PC-3 (cell line): ENCODE measurements around the gene PMIS2. TPM values are rescaled to one million over a fixed set of nuclear protein-coding genes. Genes with fewer than 3 reads are reported as not detected.
A peak's percentile ranks its signal among the peaks of the same experiment; 100 is the strongest.

Experiments used
- ATAC-seq: fragments of 200-7000 bp; cut with Tn5 transposase; 2 replicates; pipeline ENCODE4 v1.9.1; 2020; ENCODE audit warnings: mild to moderate bottlenecking, moderate library complexity
- BruUV-seq: library from RNA; stranded (reverse); fragments of 400-500 nt; replicated peaks from 2 replicates; lab custom pipeline; 2021; lab: Mats Ljungman, UMichigan
- CTCF ChIA-PET: fragments of 300-600 bp; sonication (Branson Sonifier 250); formaldehyde crosslinking; loops from one replicate; lab custom pipeline; 2022; ENCODE audit warnings: antibody characterized with exemption; lab: Charles Lee
- POLR2A ChIA-PET: fragments of 300-600 bp; sonication (Branson Sonifier 250); formaldehyde crosslinking; loops from one replicate; lab custom pipeline; 2022; ENCODE audit warnings: antibody characterized with exemption; ENCODE audit not compliant: unreplicated experiment; lab: Charles Lee
- DNase-seq: peaks from one replicate; pipeline ENCODE4 v3.0.0-alpha.2; 2015
- H2AFZ ChIP-seq: fragments of 300-600 bp; sonication (generic); 2 replicates; pipeline ENCODE4 v1.6.0; 2016; ENCODE audit warnings: antibody characterized with exemption, low read length
- H3F3A ChIP-seq: fragments of 300-600 bp; sonication (generic); one replicate; pipeline ENCODE4 v1.6.0; 2017; ENCODE audit warnings: antibody characterized with exemption, low read length, control low read depth, mild to moderate bottlenecking; ENCODE audit not compliant: unreplicated experiment
- H3K27ac ChIP-seq: fragments of 300-600 bp; sonication (generic); 2 replicates; pipeline ENCODE4 v1.5.1; 2016; ENCODE audit warnings: mild to moderate bottlenecking, low read length
- H3K27me3 ChIP-seq: fragments of 300-600 bp; sonication (generic); 2 replicates; pipeline ENCODE4 v1.6.1; 2016; ENCODE audit warnings: low read length, mixed read lengths
- H3K36me3 ChIP-seq: fragments of 300-600 bp; sonication (generic); 2 replicates; pipeline ENCODE4 v1.6.1; 2016; ENCODE audit warnings: low read depth, mixed run types, low read length, mixed read lengths
- H3K4me1 ChIP-seq: fragments of 300-600 bp; sonication (generic); 2 replicates; pipeline ENCODE4 v1.5.1; 2016; ENCODE audit warnings: low read length; ENCODE audit not compliant: insufficient read depth
- H3K4me2 ChIP-seq: fragments of 300-600 bp; sonication (generic); 2 replicates; pipeline ENCODE4 v1.6.0; 2016; ENCODE audit warnings: low read length
- H3K4me3 ChIP-seq: fragments of 300-600 bp; sonication (generic); 2 replicates; pipeline ENCODE4 v1.5.1; 2016; ENCODE audit warnings: mild to moderate bottlenecking, low read length, mixed read lengths
- H3K79me2 ChIP-seq: fragments of 300-600 bp; sonication (generic); 2 replicates; pipeline ENCODE4 v1.6.1; 2017; ENCODE audit warnings: low read length, mixed read lengths
- H3K9ac ChIP-seq: fragments of 300-600 bp; sonication (generic); 2 replicates; pipeline ENCODE4 v1.6.0; 2016; ENCODE audit warnings: mild to moderate bottlenecking, low read length
- H3K9me2 ChIP-seq: fragments of 300-600 bp; sonication (generic); replicated peaks from 2 replicates; pipeline ENCODE4 v1.6.1; 2016; ENCODE audit warnings: mixed run types, low read length, mixed read lengths
- H3K9me3 ChIP-seq: fragments of 300-600 bp; sonication (generic); 2 replicates; pipeline ENCODE4 v1.6.1; 2016; ENCODE audit warnings: low read length, mixed read lengths
- H4K20me1 ChIP-seq: fragments of 300-600 bp; sonication (generic); 2 replicates; pipeline ENCODE4 v1.6.1; 2016; ENCODE audit warnings: low read length, mixed read lengths
- EZH2 ChIP-seq: fragments of 300-600 bp; sonication (generic); IDR thresholded peaks from one replicate; pipeline ENCODE4 v1.6.1; 2017; ENCODE audit warnings: antibody characterized with exemption, mild to moderate bottlenecking, low read length; ENCODE audit not compliant: unreplicated experiment
- EZH2phosphoT487 ChIP-seq: fragments of 300-600 bp; sonication (generic); IDR thresholded peaks from 2 replicates; pipeline ENCODE4 v1.6.1; 2018; ENCODE audit warnings: mild to moderate bottlenecking, antibody characterized with exemption, low read length, borderline replicate concordance
- intact Hi-C: fragments of 100-400 bp; cut with micrococcal nuclease; formaldehyde crosslinking; loops from 2 replicates; pipeline ENCODE4 v1.9.0; 2023
- total RNA-seq: library from RNA; depleted of rRNA; stranded (reverse); fragments of >200 nt; gene quantifications from 2 replicates; pipeline ENCODE4 v1.2.3, GENCODE V29; 2014
- TF ChIP-seq, protein P1 (sequence below): fragments of 300-600 bp; sonication (generic); conservative IDR thresholded peaks from 2 replicates; pipeline ENCODE4 v1.5.1; 2017; ENCODE audit warnings: antibody characterized with exemption, low read depth, mild to moderate bottlenecking, low read length

PMIS2 gene
- total RNA-seq, 1 experiment from 2014 or later: not detected

DNA sequence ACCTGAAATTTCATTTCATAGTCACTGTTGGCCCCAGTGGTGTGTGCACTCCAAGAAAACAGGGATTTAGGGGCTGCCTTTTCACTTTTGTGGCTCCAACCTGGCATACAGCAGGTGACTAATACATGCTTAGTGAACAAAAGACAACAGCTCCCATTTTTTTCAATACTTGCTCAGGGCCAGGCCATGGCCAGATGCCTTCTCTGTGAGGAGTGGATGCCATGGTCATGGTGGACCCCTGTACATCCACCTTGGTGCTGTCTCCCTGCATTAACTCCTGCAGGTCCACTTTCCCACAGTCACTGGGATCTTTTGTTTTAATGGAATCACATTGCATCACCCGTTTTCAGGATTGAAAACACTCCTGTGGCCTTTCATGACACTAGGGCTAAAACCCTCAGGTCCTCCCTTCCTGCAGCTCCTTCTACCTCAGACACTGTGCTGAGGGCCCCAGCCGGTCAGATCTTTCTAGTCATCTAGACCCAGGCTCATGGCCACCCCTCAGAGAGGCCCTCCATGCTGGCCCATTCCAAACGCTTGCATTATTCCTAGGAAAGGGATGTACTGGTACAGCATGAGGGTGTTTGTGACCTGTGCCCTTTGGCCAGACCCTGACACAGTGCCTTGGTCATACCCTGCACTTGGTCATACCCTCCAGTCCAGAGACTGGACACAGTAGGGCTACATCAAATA is 41.7 kb upstream of the PMIS2 start:
- ATAC-seq (no peak), DNase-seq (no peak)
- ChIA-PET CTCF (no interaction called here), POLR2A (no interaction called here)
- Histone ChIP-seq H4K20me1 (no peaks in the 10 kb centered on the region), H3K9me2 (no peaks in the 10 kb centered on the region), H3K4me1 (peaks cover 14% of the 10 kb centered on the region; the same call in 1 of the 2 replicates), H3K27me3 (no peaks in the 10 kb centered on the region), H3K9ac (peak overlapping the region; percentile 97), H3K4me2 (peak overlapping the region; percentile 90), H3K4me3 (peak overlapping the region; percentile 88), H3K79me2 (peaks cover 40% of the 10 kb centered on the region), H2AFZ (no peak overlapping the region), H3K27ac (no peak overlapping the region), H3K9me3 (no peaks in the 10 kb centered on the region), H3K36me3 (no peaks in the 10 kb centered on the region), H3F3A (no peaks in the 10 kb centered on the region)
- no TSS peak for BruUV-seq
- intact Hi-C loops: loop anchor here (2.0 kb wide), 1 partner anchor 25 kb away; no protein-coding TSS in a partner anchor
- TF ChIP-seq, protein P1, sequence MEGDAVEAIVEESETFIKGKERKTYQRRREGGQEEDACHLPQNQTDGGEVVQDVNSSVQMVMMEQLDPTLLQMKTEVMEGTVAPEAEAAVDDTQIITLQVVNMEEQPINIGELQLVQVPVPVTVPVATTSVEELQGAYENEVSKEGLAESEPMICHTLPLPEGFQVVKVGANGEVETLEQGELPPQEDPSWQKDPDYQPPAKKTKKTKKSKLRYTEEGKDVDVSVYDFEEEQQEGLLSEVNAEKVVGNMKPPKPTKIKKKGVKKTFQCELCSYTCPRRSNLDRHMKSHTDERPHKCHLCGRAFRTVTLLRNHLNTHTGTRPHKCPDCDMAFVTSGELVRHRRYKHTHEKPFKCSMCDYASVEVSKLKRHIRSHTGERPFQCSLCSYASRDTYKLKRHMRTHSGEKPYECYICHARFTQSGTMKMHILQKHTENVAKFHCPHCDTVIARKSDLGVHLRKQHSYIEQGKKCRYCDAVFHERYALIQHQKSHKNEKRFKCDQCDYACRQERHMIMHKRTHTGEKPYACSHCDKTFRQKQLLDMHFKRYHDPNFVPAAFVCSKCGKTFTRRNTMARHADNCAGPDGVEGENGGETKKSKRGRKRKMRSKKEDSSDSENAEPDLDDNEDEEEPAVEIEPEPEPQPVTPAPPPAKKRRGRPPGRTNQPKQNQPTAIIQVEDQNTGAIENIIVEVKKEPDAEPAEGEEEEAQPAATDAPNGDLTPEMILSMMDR: no peak
- no peak for TF ChIP-seq EZH2
- no peak for TF ChIP-seq EZH2phosphoT487

DNA sequence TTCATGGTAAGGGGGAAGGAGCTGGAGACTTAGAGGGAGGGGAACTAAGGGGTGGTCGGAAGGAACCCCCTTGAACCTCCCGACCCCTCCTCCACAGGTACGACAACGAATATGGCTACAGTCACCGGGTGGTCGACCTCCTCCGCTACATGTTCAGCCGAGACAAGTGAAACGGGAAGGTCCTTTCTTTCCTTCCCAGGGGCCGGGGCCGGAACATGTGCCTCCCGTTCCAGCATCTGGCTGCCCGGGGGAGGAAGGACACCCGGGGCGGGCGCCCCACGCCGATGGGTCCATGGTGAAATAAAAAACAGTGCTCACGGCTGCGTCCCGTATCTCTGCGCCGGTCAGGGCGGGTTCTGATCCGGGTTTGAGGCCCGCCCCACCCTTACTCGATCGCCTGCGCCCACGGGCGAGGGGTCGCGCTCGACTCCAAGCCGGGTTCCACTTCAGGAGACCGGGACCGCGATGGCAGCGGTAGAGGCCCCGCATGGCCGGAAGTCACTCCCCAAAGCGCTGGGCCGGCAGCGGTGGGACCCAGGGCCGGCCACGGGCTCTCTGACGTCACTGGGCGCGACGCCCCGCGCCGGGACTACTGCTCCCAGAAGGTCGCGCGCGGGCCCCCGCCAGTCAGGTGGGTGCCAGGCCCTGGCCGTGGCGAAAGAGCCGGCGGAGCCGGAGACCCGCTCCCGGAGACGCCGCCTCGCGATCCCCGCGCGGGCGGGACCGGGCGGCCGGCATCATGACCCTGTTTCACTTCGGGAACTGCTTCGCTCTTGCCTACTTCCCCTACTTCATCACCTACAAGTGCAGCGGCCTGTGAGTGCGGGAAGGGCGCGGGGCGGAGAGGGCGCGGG is 40.7 kb upstream of the PMIS2 start, which contains the start of gene TMEM147:
Gene TMEM147, plus strand, starts transcription at position 626 of the 854 bp plus-strand sequence. Its CDS starts 114 bp downstream, at position 740.
- Histone ChIP-seq H3K4me2 (peak within 1 kb of the TSS; percentile 90), H4K20me1 (no peaks in the 10 kb centered on the region), H3K27me3 (no peaks in the 10 kb centered on the region), H3K9ac (peak within 1 kb of the TSS; percentile 97), H3K27ac (peak within 1 kb of the TSS; percentile 48), H3K4me3 (peak within 1 kb of the TSS; percentile 88), H3K79me2 (peaks cover 40% of the 10 kb centered on the region), H3K9me2 (no peaks in the 10 kb centered on the region), H3K36me3 (no peaks in the 10 kb centered on the region), H2AFZ (peak within 1 kb of the TSS; percentile 98), H3K9me3 (no peaks in the 10 kb centered on the region), H3K4me1 (peaks cover 14% of the 10 kb centered on the region; the same call in 1 of the 2 replicates), H3F3A (no peaks in the 10 kb centered on the region)
- ATAC-seq: peak; percentile 94
- ChIA-PET POLR2A (no interaction called here), CTCF (no interaction called here)
- TF ChIP-seq, protein P1: no peak
- TF ChIP-seq EZH2 (no peak), EZH2phosphoT487 (no peak)
- BruUV-seq: TSS peak; percentile 78
- peak; percentile 84 for DNase-seq
- intact Hi-C loops: loop anchor here (2.0 to 5.0 kb wide), 2 partner anchors 26 to 172 kb away; partner anchors contain the start of gene KMT2B
